Measurements from ENCODE around the gene ANKS1A. TPM values are rescaled to one million over a fixed set of nuclear protein-coding genes. Genes with fewer than 3 reads are reported as not detected.

The ANKS1A gene
- total and polyA plus RNA-seq, 2 of the 4 experiments (the other 2 are of a cell fraction): 7.2 to 7.5 TPM

GRCh38 chr6:34911822-34912221, 22.8 kb downstream of the ANKS1A start:
- no peak overlapping the region for H3K18ac ChIP-seq (ENCODE audit: low read depth, low read length)
- DNase-seq (no peak), ATAC-seq (ENCODE audit: low read depth) (no peak)
- no peaks in the 10 kb centered on the region for H3K36me3 ChIP-seq (ENCODE audit: control insufficient read depth, insufficient read depth, low read length)
- H3K9me1 ChIP-seq (ENCODE audit: insufficient read depth, low read length): peaks cover 9% of the 10 kb centered on the region
- H3K79me1 ChIP-seq (ENCODE audit: low read depth in 1 of 2, low read length in 2 of 2): peaks cover 20 to 29% of the 10 kb centered on the region in 2 experiments
- no peak overlapping the region for H2BK20ac ChIP-seq (ENCODE audit: low read depth, low read length)
- ChIA-PET CTCF (no interaction called here), POLR2A (ENCODE audit: unreplicated experiment) (no interaction called here)
- H4K20me1 ChIP-seq (ENCODE audit: insufficient read depth, low read length): peaks cover 66% of the 10 kb centered on the region
- no peak overlapping the region for H2BK15ac ChIP-seq (ENCODE audit: low read depth, low read length)
- no peak overlapping the region for H3K4ac ChIP-seq (ENCODE audit: low read depth, low read length)
- no peak overlapping the region for H3K9ac ChIP-seq (ENCODE audit: low read depth, low read length)
- dilution Hi-C loops (cut with HindIII; ENCODE audit: low sequenced_read_pairs, unreplicated experiment) (no loop called here), in situ Hi-C loops (cut with MboI; ENCODE audit: low sequenced_read_pairs) (no loop called here), intact Hi-C loops (cut with micrococcal nuclease) (no loop called here)
- H3K23ac ChIP-seq (ENCODE audit: low read depth, low read length): no peak overlapping the region
- no peak overlapping the region for H3K4me3 ChIP-seq (ENCODE audit: insufficient read depth, low read depth, low read length)
- no peak overlapping the region for H2AFZ ChIP-seq (replicated peaks; ENCODE audit: low read length, poor library complexity)
- peaks cover 12% of the 10 kb centered on the region for H3K27me3 ChIP-seq (ENCODE audit: control insufficient read depth, insufficient read depth, low read length)
- no peak overlapping the region for H4K8ac ChIP-seq (ENCODE audit: low read depth in 2 of 2, low read length in 2 of 2)
- TF ChIP-seq CEBPB (IDR thresholded peaks at IDR 0.05; ENCODE audit: low read depth, low read length): peak; percentile 76
- TF ChIP-seq RCOR1 (IDR thresholded peaks at IDR 0.05; ENCODE audit: insufficient replicate concordance, low read length): no peak
- H3K4me2 ChIP-seq (ENCODE audit: low read depth, low read length): no peak overlapping the region
- H3K4me1 ChIP-seq (ENCODE audit: control insufficient read depth, insufficient read depth, low read length): peaks cover 4% of the 10 kb centered on the region
- BruUV-seq (replicated peaks): no TSS peak
- H2BK5ac ChIP-seq (ENCODE audit: low read depth, low read length, poor library complexity, severe bottlenecking): no peak overlapping the region
- H2AK9ac ChIP-seq (replicated peaks; ENCODE audit: low read depth, low read length, poor library complexity): no peak overlapping the region
- H3K56ac ChIP-seq (ENCODE audit: extremely low read depth, insufficient read depth, low read length): no peak overlapping the region
- H3K27ac ChIP-seq (ENCODE audit: insufficient read depth, low read length): no peak overlapping the region
- no peak overlapping the region for H2AK5ac ChIP-seq (ENCODE audit: low read depth, low read length)
- H4K5ac ChIP-seq (ENCODE audit: low read depth, low read length): no peak overlapping the region
- no CpG with 5 or more reads among the region's 5 CpGs for WGBS, 2 experiments (ENCODE audit: extremely low coverage in 2 of 2, insufficient read length in 1 of 2)
- no peak overlapping the region for H2BK120ac ChIP-seq (ENCODE audit: low read depth, low read length)
- H4K91ac ChIP-seq (ENCODE audit: insufficient read depth, low read depth, low read length): no peak overlapping the region
- H3K9me3 ChIP-seq (ENCODE audit: control insufficient read depth, insufficient read depth, low read length): no peaks in the 10 kb centered on the region
- H3K14ac ChIP-seq (replicated peaks; ENCODE audit: low read depth, low read length): no peak overlapping the region

All from IMR-90 (cell line).